Measurements from ENCODE around the gene ATP8A2.
A peak's percentile ranks its signal among the peaks of the same experiment; 100 is the strongest.

ATP8A2 gene

GRCh38 chr13:25738342-25739196 lies 366.8 kb downstream of the ATP8A2 start:
- DNase-seq: peak; percentile 75

- DNase-seq: no peak
These were observed 367.6 kb downstream of the ATP8A2 start for GRCh38 chr13:25739376-25739775.

- DNase-seq: no peak
These were observed 370.0 kb downstream of the ATP8A2 start for GRCh38 chr13:25741796-25742195.

GRCh38 chr13:25742220-25742619 lies 370.4 kb downstream of the ATP8A2 start:
- no peak for DNase-seq

GRCh38 chr13:25743421-25743820 lies 371.6 kb downstream of the ATP8A2 start:
- no peak for DNase-seq

GRCh38 chr13:25744178-25744577 lies 372.4 kb downstream of the ATP8A2 start:
- no peak for DNase-seq

DNA sequence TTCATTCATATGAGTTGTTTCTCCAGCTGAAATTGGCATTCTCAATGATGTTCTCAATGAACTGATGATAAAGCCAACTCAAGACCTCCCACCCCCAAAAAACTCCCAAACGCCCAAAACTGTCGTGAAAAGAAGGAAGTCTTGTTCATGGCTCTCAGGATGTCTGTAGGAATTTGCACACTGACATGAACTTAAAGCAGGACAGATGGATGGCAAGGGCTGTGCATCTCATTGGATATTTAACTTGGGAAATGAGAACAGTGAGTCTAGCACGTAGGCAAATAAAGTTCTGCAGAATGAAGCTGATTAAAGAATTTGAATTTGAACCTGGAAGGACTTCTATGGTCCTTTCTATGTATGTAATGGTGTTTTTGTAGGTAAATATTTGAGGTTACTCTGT lies 374.4 kb downstream of the ATP8A2 start:
- DNase-seq: no peak

- no peak for DNase-seq
These were observed 381.3 kb downstream of the ATP8A2 start for GRCh38 chr13:25752957-25753551.

DNA sequence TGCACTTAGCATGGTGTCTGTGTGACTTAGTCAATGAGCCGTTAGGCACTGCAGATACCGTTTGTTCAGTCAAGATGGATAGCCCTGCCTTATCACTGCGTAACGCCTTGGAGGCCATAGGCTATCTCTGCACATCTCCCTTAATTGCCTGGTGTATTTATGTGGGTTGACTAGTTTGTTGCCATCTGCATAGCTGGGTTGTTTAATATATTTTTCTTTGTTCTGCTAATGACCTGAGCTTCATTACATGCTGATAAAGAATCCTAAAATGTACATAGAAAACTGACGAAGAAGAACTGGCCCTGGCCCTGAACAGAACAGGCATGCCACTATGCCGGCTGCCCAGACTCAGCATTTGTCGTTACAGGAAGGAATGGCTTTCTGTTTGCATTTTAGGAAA lies 382.2 kb downstream of the ATP8A2 start:
- no peak for DNase-seq

DNA sequence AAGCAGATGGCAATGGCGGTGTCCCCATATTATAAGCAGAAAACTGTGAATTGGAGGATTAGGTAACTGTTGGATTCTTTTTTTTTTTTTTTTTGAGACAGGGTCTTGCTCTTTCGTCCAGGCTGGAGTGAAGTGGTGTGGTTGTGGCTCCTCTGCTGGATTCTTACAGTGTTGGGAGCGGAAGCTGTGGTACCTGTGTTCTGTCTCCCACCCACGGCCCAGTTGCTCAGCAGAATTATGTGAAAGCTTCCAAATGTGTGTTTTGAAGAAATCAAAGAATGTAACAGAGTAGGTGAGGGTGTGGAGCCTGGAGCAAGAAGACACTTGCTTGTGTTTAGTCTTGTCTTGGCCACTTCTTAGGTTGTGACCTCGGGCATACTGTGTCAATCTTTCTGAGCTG lies 384.5 kb downstream of the ATP8A2 start:
- no peak for DNase-seq

- no peak for DNase-seq
These were observed 385.1 kb downstream of the ATP8A2 start for GRCh38 chr13:25756912-25757311.

- DNase-seq: no peak
These were observed 389.3 kb downstream of the ATP8A2 start for GRCh38 chr13:25761041-25761440.

DNA sequence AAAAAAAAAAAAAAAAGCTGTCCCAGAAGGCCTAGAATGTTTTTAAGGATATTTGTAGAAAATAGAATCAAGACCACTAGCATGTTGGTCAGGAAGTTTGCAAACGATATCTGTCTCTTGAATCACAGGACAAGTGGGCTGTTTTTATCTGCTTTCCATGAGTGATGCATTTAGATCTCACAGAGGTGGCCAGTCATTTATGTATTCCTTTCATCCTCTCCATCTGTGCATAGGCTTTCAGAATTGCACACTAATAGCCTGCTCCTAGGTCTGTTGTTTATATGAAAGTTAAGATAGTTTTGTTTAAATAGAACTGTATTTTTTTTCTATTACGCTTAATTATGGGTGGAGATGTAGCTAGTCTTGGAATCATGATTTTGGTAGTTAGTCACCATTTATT lies 390.5 kb downstream of the ATP8A2 start:
- no peak for DNase-seq

GRCh38 chr13:25762795-25763377 lies 391.1 kb downstream of the ATP8A2 start:
- no peak for DNase-seq

DNA sequence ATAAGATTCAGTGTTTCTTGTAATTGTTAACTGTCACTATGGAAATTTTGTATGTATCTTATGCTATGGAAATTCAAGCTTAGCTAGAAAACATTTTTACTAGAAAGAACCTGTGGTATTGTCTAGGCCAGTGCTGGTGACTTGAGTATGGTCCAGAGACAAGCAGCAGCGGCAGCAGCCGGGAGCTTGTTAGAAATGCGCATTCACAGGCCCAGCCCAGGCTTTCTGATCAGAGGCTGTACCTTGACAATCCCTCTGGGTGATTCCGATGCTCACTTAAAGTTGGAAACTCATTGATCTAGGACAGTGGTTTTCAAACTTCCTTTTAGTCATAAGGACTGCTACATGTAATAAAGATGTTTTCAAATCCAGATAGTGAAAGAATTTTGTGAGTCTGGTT lies 392.6 kb downstream of the ATP8A2 start:
- no peak for DNase-seq

DNA sequence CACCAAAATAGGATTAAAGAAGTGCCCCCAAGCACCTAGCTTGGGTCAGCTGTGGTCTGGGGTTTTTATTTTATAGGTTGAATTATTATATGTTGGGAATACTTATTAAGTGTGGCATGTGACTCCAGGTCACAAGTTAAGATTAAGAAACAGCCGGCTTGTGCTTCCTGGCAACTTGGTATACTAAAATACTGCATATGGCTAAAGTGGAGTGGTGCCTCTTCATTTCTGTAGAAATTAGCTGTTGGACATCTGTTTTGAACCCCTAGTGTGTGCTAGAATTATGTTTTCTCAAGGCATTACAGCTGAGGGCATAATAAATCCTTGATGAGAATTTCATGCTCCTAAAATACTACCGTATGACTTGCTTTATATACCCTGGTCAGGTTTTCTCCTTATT lies 393.5 kb downstream of the ATP8A2 start:
- no peak for DNase-seq

- no peak for DNase-seq
These were observed 394.8 kb downstream of the ATP8A2 start for GRCh38 chr13:25766576-25766975.

DNA sequence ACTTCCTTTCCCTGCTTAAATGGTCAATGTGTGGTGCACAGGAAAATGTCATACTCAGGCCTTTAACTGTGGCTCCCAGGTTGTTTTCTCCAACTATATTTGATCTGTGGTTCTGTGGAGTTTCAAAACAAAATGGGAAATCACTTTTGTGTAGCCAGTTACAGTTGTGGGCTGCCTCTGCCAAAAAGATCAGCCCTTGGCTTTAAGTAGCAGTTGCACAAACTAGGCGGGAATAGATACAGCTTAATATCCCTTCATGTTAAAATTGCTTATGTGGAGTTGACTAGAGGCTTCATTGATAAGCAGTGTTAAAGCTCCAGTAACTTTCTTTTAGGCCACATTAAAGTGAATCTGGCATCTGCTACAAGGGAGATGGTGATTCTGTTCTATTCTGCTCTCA lies 395.2 kb downstream of the ATP8A2 start:
- DNase-seq: no peak

DNA sequence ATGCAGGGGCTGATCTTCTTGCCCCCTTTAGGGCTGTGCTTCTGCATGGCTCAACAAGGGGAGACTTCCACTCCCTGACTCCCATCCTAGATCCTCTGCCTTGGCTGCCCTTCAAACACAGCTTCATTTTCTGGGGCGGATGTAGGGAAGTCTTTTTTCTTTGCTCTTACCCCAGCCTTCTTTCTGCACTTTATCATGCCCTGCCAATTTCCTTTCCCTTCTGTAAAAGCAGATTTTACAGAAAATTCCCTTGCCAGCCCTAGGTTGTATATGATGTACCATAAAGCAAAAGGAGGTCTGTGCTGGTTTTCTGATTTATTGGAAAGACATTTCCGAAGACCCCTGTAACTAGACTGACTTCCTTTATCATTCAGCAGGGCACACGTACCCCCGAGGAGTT lies 396.6 kb downstream of the ATP8A2 start:
- DNase-seq: no peak

DNA sequence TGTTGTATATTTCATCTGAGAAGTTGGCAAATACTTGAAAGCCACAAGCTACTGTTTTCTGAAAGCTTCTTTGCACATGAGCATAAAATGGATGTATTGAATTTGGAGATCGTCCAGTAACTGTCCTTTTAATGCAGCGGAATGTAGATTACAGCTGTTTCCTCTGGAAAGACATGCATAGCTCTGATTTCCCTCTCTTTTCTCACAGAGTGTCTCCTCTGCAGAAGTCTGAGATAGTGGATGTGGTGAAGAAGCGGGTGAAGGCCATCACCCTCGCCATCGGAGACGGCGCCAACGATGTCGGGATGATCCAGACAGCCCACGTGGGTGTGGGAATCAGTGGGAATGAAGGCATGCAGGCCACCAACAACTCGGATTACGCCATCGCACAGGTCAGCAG lies 397.1 kb downstream of the ATP8A2 start:
- DNase-seq: no peak

- no peak for DNase-seq
These were observed 398.8 kb downstream of the ATP8A2 start for GRCh38 chr13:25770601-25771000.

- DNase-seq: no peak
These were observed 399.4 kb downstream of the ATP8A2 start for GRCh38 chr13:25771202-25771601.

DNA sequence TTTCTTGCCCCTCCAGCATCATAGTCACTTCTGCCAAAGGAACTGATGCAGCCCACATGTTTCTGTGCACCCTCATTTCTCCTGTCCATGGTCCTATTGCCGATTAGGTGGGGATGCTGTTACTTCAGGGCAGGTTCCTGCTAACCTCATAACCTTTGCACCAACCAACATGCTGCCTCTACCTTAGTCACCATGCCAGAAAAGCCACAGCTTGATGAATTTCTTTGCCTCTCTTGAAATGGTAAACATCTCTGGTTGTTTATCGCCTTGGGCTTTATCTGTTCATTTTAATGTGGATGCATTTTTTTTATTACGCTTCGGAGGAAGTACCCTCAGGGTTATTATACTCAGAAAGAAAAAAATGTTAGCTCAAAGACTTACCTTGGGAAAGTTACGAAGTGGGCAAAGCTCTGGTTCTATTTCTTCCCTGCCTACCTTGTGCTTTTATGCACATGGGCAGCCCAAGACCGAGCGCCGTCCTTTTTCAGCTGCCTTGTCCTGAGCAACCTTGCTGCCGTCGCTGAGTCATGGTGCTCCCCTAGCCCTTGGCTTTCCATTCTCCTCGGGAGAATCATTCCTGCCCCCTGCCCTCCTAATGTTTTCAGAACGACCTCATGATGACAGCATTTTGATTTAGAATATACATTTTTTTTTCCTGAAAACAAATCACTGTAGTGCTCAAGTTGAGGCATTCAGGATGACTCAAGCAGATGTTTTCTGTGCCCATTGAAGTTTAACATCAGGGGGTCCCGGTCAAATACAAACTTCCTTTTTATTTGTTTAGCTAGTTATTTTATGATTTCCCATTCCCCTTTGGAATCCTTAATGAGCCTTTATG lies 400.1 kb downstream of the ATP8A2 start:
- no peak for DNase-seq
